ENCODE data around the gene EFHD2.
A peak's percentile ranks its signal among the peaks of the same experiment; 100 is the strongest.
"Not testable (repeated sequence)": the region's sequence is repeated elsewhere in the genome, so short reads cannot be mapped to it uniquely, and the experiment has no call there.

The EFHD2 gene

GRCh38 chr1:15433471-15433870 lies 23.8 kb downstream of the EFHD2 start:
- DNase-seq, result no peak

GRCh38 chr1:15434739-15435138 lies 25.1 kb downstream of the EFHD2 start:
- not testable (repeated sequence) for DNase-seq

- no peak for DNase-seq
Observed at GRCh38 chr1:15435239-15436077, 25.8 kb downstream of the EFHD2 start.

GRCh38 chr1:15436881-15437442 lies 27.3 kb downstream of the EFHD2 start:
- no peak for DNase-seq

GRCh38 chr1:15439325-15439724 lies 29.6 kb downstream of the EFHD2 start:
- DNase-seq, result no peak

GRCh38 chr1:15440357-15440756 lies 30.7 kb downstream of the EFHD2 start:
- no peak for DNase-seq

GRCh38 chr1:15441247-15441646 lies 31.6 kb downstream of the EFHD2 start:
- no peak for DNase-seq

GRCh38 chr1:15442119-15442518 lies 32.4 kb downstream of the EFHD2 start:
- no peak for DNase-seq

GRCh38 chr1:15442759-15443158 lies 33.1 kb downstream of the EFHD2 start:
- no peak for DNase-seq

- DNase-seq, result no peak
Observed at GRCh38 chr1:15443281-15443680, 33.6 kb downstream of the EFHD2 start.

GRCh38 chr1:15444468-15445389 lies 35.0 kb downstream of the EFHD2 start:
- DNase-seq, result no peak

GRCh38 chr1:15445390-15446122 lies 35.9 kb downstream of the EFHD2 start:
- no peak for DNase-seq

- DNase-seq, result no peak
Observed at GRCh38 chr1:15446212-15446611, 36.5 kb downstream of the EFHD2 start.

- no peak for DNase-seq
Observed at GRCh38 chr1:15448877-15449462, 39.3 kb downstream of the EFHD2 start.

GRCh38 chr1:15449567-15449966 lies 39.9 kb downstream of the EFHD2 start:
- no peak for DNase-seq

GRCh38 chr1:15451014-15451722 lies 41.5 kb downstream of the EFHD2 start:
- no peak for DNase-seq

- DNase-seq, result no peak
Observed at GRCh38 chr1:15452216-15452615, 42.5 kb downstream of the EFHD2 start.

GRCh38 chr1:15452866-15453571 lies 43.3 kb downstream of the EFHD2 start:
- DNase-seq, result no peak

GRCh38 chr1:15453734-15454133 lies 44.0 kb downstream of the EFHD2 start:
- DNase-seq, result peak; percentile 65

- DNase-seq, result peak; percentile 72
Observed at GRCh38 chr1:15454256-15454655, 44.6 kb downstream of the EFHD2 start.

- DNase-seq, result peak; percentile 15
Observed at GRCh38 chr1:15455522-15455921, 45.8 kb downstream of the EFHD2 start.
